Activated CD8-positive, alpha-beta T cell treated with anti-CD3 and anti-CD28 coated beads for 36 hours (primary cell): ENCODE data around the gene NCF2. TPM values are rescaled to one million over a fixed set of nuclear protein-coding genes. Genes with fewer than 3 reads are reported as not detected.

ENCODE experiments used
- ATAC-seq: fragments of 200-7000 bp; cut with Tn5 transposase; one replicate; pipeline ENCODE4 v1.10.0; 2021; ENCODE audit warnings: mild to moderate bottlenecking, moderate library complexity
- CTCF ChIA-PET: fragments of 350-600 bp; sonication (Branson Sonifier 250); formaldehyde crosslinking; loops from one replicate; lab custom pipeline; 2021; ENCODE audit warnings: antibody characterized with exemption; lab: Charles Lee
- POLR2A ChIA-PET: fragments of 350-600 bp; sonication (Branson Sonifier 250); formaldehyde crosslinking; loops from one replicate; lab custom pipeline; 2021; ENCODE audit warnings: antibody characterized with exemption; lab: Charles Lee
- DNase-seq: peaks from one replicate; pipeline ENCODE4 v3.0.0-alpha.2; 2020
- H3K27ac Mint-ChIP-seq: one replicate; pipeline ENCODE4 v1.8.0; 2021; ENCODE audit warnings: mild to moderate bottlenecking, mixed read lengths
- H3K27me3 Mint-ChIP-seq: one replicate; pipeline ENCODE4 v1.8.0; 2021; ENCODE audit warnings: mixed read lengths
- H3K36me3 Mint-ChIP-seq: one replicate; pipeline ENCODE4 v1.8.0; 2021; ENCODE audit warnings: low read depth, mixed read lengths
- H3K4me1 Mint-ChIP-seq: one replicate; pipeline ENCODE4 v1.8.0; 2021; ENCODE audit warnings: low read depth, mixed read lengths
- H3K4me3 Mint-ChIP-seq: one replicate; pipeline ENCODE4 v1.8.0; 2021; ENCODE audit warnings: mild to moderate bottlenecking, moderate library complexity, mixed read lengths
- H3K9me3 Mint-ChIP-seq: one replicate; pipeline ENCODE4 v1.8.0; 2021; ENCODE audit warnings: mixed read lengths
- intact Hi-C: fragments of 100-400 bp; cut with micrococcal nuclease; formaldehyde crosslinking; loops from one replicate; pipeline ENCODE4 v1.10.0; 2022
- total RNA-seq, 2 experiments: library from RNA; stranded (reverse); gene quantifications; one replicate each; pipeline ENCODE4 v1.2.3, GENCODE V29; 2021
- TF ChIP-seq, protein P1 (sequence below): fragments of 200-600 bp; IDR thresholded peaks from one replicate; pipeline ENCODE4 v1.8.0; 2022; ENCODE audit warnings: antibody characterized with exemption, mild to moderate bottlenecking

Gene NCF2
- total RNA-seq, 2 experiments from 2014 or later: 4.2 to 4.7 TPM

DNA sequence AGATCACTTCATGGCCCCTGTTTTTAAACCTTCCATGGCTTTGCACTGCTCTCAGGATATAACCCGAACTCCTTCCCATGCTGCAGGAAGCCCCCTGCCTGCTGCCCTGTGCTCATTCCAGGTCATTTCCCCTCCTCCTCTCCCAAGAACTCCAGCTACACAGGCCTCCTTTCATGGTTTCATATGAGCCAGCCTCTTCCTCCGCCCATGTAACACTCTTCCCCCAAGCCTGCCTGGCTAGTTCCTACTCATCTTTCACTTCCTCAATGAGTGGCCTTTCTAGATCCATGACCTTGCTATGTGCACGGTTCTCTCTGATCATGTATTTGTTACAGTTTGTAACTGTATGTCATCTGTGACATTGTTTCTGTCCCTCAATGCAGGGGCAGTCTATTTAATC is 3.1 kb upstream of the NCF2 start:
- intact Hi-C loops: no loop called here
- ChIA-PET POLR2A (no interaction called here), CTCF (no interaction called here)
- TF ChIP-seq, protein P1, sequence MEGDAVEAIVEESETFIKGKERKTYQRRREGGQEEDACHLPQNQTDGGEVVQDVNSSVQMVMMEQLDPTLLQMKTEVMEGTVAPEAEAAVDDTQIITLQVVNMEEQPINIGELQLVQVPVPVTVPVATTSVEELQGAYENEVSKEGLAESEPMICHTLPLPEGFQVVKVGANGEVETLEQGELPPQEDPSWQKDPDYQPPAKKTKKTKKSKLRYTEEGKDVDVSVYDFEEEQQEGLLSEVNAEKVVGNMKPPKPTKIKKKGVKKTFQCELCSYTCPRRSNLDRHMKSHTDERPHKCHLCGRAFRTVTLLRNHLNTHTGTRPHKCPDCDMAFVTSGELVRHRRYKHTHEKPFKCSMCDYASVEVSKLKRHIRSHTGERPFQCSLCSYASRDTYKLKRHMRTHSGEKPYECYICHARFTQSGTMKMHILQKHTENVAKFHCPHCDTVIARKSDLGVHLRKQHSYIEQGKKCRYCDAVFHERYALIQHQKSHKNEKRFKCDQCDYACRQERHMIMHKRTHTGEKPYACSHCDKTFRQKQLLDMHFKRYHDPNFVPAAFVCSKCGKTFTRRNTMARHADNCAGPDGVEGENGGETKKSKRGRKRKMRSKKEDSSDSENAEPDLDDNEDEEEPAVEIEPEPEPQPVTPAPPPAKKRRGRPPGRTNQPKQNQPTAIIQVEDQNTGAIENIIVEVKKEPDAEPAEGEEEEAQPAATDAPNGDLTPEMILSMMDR: no peak
- ATAC-seq: no peak
- Mint-ChIP-seq H3K4me3 (no peak overlapping the region), H3K4me1 (peaks cover 46% of the 10 kb centered on the region), H3K27me3 (peaks cover 2% of the 10 kb centered on the region), H3K27ac (no peak overlapping the region), H3K36me3 (no peaks in the 10 kb centered on the region), H3K9me3 (peaks cover 1% of the 10 kb centered on the region)
- no peak for DNase-seq

DNA sequence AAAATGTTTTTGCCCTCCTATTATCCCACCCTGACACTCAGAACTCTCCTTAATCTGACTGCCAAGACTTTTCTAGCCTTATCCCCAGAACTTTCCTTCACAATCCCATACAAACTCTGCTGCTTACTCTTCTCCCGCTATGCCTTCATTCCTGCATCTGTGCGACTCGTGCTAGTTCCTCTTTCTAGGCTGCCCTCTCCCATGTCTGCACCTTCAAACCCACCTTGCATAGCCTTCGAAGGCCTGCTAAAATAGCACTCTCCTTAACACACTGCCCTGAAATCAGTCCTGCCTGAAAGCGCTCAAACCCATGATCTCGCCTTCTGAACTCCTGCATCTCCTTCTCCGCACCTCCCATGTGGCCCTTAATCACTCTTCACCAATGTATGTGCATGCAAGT is 2.5 kb upstream of the NCF2 start:
- H3K27ac Mint-ChIP-seq: no peak overlapping the region
- TF ChIP-seq, protein P1: no peak
- no peaks in the 10 kb centered on the region for H3K36me3 Mint-ChIP-seq
- DNase-seq: no peak
- ATAC-seq: no peak
- intact Hi-C loops: no loop called here
- H3K27me3 Mint-ChIP-seq: peaks cover 2% of the 10 kb centered on the region
- H3K9me3 Mint-ChIP-seq: peaks cover 1% of the 10 kb centered on the region
- no peak overlapping the region for H3K4me3 Mint-ChIP-seq
- CTCF ChIA-PET: interaction anchor here (1.2 kb wide), 1 partner anchor 11 kb away, joined by 4 read pairs; no protein-coding TSS in a partner anchor
- H3K4me1 Mint-ChIP-seq: peaks cover 43% of the 10 kb centered on the region
- POLR2A ChIA-PET: no interaction called here

DNA sequence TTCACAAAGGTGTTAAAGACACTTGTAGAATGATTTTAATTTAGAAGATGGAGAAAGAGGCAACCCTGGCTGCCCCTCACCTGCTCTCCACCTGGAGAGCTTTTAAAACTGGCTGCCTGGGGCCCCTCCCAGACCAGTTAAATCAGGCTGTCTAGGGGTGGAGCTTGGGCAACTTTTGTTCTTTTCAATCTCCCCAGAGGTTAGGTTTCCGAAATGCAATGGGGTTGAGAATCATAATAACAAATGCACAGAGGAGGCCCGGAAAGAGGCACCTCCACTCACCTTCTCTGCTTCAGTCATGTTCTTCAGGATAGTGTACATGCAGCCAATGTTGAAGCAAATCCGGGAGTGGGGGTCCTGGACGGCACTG is 400 bp downstream of the NCF2 start:
- ATAC-seq (no peak), DNase-seq (no peak)
- Mint-ChIP-seq H3K27ac (peak overlapping the region; percentile 77), H3K4me3 (peak overlapping the region; percentile 50), H3K27me3 (peaks cover 2% of the 10 kb centered on the region), H3K9me3 (peaks cover 1% of the 10 kb centered on the region), H3K36me3 (no peaks in the 10 kb centered on the region), H3K4me1 (peaks cover 45% of the 10 kb centered on the region)
- intact Hi-C loops: no loop called here
- TF ChIP-seq, protein P1: no peak
- CTCF ChIA-PET: interaction anchor here (1.3 to 2.0 kb wide), 3 partner anchors 10 to 95 kb away, joined by 4 to 13 read pairs (median 9); no protein-coding TSS in a partner anchor
- POLR2A ChIA-PET: interaction anchor here (0.6 to 3.0 kb wide), 5 partner anchors 13 to 119 kb away, joined by 3 to 19 read pairs (median 3); partner anchors contain the start of gene SMG7

DNA sequence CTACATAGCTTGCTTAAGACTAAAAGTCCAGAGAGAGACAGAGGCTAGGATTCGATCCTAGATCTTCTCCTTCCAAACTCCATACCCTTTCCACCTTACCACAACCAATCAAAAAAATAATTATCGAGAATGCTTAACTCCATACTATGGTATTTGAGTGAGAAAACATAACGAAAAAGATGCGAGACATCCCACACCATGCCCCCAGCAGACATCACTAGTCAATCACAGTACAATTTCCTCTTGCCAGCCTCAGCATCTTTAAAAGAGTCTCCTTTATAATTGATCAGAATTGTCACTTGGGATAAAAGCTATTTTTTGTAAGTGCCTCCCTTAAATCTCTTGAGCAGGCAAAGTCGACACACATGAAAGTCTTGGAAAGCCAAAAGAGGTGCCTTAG is 875 bp downstream of the NCF2 start:
- no peak for ATAC-seq
- peak overlapping the region; percentile 77 for H3K27ac Mint-ChIP-seq
- intact Hi-C loops: no loop called here
- POLR2A ChIA-PET: interaction anchor here (3.0 kb wide), 1 partner anchor 22 kb away, joined by 19 read pairs; no protein-coding TSS in a partner anchor
- TF ChIP-seq, protein P1: no peak
- H3K4me3 Mint-ChIP-seq: peak overlapping the region; percentile 50
- H3K36me3 Mint-ChIP-seq: no peaks in the 10 kb centered on the region
- H3K27me3 Mint-ChIP-seq: peaks cover 2% of the 10 kb centered on the region
- CTCF ChIA-PET: interaction anchor here (0.8 to 2.0 kb wide), 4 partner anchors 10 to 95 kb away, joined by 4 to 13 read pairs (median 6); no protein-coding TSS in a partner anchor
- peaks cover 46% of the 10 kb centered on the region for H3K4me1 Mint-ChIP-seq
- peaks cover 1% of the 10 kb centered on the region for H3K9me3 Mint-ChIP-seq
- DNase-seq: no peak

DNA sequence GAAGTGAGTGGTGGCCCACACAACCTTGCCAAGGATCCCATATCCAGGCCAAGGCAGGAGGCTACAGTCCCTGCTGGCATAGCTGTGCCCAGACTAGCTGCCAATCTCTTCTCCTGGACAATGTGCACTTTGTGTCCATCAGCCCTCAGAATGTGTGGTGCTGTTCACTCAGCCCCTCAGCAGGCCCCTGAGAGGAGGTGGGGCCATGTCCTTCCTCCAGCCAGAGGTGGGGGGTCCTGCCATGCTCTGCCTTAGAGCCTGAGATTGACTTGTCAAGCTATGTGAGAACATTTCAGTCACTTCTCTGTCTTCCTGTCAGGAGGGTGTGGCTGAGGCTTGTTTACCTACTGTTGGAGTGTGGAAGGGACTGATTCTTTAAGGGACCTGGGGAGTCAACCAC is 1.4 kb downstream of the NCF2 start:
- ATAC-seq (no peak), DNase-seq (no peak)
- Mint-ChIP-seq H3K9me3 (peaks cover 1% of the 10 kb centered on the region), H3K4me1 (peaks cover 46% of the 10 kb centered on the region), H3K27me3 (peaks cover 2% of the 10 kb centered on the region), H3K4me3 (peak overlapping the region; percentile 50), H3K27ac (no peak overlapping the region), H3K36me3 (no peaks in the 10 kb centered on the region)
- TF ChIP-seq, protein P1: no peak
- intact Hi-C loops: no loop called here
- POLR2A ChIA-PET: interaction anchor here (3.0 kb wide), 1 partner anchor 21 kb away, joined by 19 read pairs; no protein-coding TSS in a partner anchor
- CTCF ChIA-PET: interaction anchor here (0.8 to 2.0 kb wide), 3 partner anchors 9 to 44 kb away, joined by 4 to 13 read pairs (median 9); no protein-coding TSS in a partner anchor
